HFFc6 (cell line): ENCODE measurements around the gene CC2D2B. TPM values are rescaled to one million over a fixed set of nuclear protein-coding genes. Genes with fewer than 3 reads are reported as not detected.
"Not testable (repeated sequence)": the region's sequence is repeated elsewhere in the genome, so short reads cannot be mapped to it uniquely, and the experiment has no call there.

Experiments
- DNase-seq: peaks from one replicate; pipeline ENCODE4 v3.0.0-alpha.2; 2018
- H3K27ac Mint-ChIP-seq: 2 replicates; pipeline ENCODE4 v1.8.0; 2020; ENCODE audit warnings: mild to moderate bottlenecking, mixed read lengths
- H3K27me3 Mint-ChIP-seq: 2 replicates; pipeline ENCODE4 v1.8.0; 2021; ENCODE audit warnings: mild to moderate bottlenecking, moderate library complexity, mixed read lengths; ENCODE audit not compliant: insufficient read depth
- H3K36me3 Mint-ChIP-seq: 2 replicates; pipeline ENCODE4 v1.8.0; 2021; ENCODE audit warnings: low read depth, mixed read lengths
- H3K4me1 Mint-ChIP-seq: 2 replicates; pipeline ENCODE4 v1.8.0; 2020; ENCODE audit warnings: low read depth, mixed read lengths
- H3K4me3 Mint-ChIP-seq: 2 replicates; pipeline ENCODE4 v1.8.0; 2020; ENCODE audit warnings: mild to moderate bottlenecking, moderate library complexity, mixed read lengths
- H3K9me3 Mint-ChIP-seq: 2 replicates; pipeline ENCODE4 v1.8.0; 2020; ENCODE audit warnings: mild to moderate bottlenecking, mixed read lengths
- total RNA-seq, 6 experiments: library from RNA; stranded (reverse); fragmentation: NEBNext Ultra II Directional; extraction: Animal tissue kit (Norgen Biotek cat#: 25700); gene quantifications; 2 replicates in 1 of 6; 3 replicates in 5 of 6; pipeline ENCODE4 v1.2.3, GENCODE V29; 2021
- TF ChIP-seq, protein P1 (sequence below): fragments of 200-600 bp; sonication (generic); IDR thresholded peaks from 2 replicates; pipeline ENCODE4 v1.5.0; 2021; ENCODE audit warnings: antibody characterized with exemption, mild to moderate bottlenecking

CC2D2B gene
- total RNA-seq, 6 experiments from 2014 or later, result not detected

- H3K27me3 Mint-ChIP-seq, result no peaks in the 10 kb centered on the region
- no peaks in the 10 kb centered on the region for H3K9me3 Mint-ChIP-seq
- peaks cover 26% of the 10 kb centered on the region for H3K36me3 Mint-ChIP-seq
- no peak overlapping the region for H3K4me3 Mint-ChIP-seq
- no peak for DNase-seq
- TF ChIP-seq, protein P1, sequence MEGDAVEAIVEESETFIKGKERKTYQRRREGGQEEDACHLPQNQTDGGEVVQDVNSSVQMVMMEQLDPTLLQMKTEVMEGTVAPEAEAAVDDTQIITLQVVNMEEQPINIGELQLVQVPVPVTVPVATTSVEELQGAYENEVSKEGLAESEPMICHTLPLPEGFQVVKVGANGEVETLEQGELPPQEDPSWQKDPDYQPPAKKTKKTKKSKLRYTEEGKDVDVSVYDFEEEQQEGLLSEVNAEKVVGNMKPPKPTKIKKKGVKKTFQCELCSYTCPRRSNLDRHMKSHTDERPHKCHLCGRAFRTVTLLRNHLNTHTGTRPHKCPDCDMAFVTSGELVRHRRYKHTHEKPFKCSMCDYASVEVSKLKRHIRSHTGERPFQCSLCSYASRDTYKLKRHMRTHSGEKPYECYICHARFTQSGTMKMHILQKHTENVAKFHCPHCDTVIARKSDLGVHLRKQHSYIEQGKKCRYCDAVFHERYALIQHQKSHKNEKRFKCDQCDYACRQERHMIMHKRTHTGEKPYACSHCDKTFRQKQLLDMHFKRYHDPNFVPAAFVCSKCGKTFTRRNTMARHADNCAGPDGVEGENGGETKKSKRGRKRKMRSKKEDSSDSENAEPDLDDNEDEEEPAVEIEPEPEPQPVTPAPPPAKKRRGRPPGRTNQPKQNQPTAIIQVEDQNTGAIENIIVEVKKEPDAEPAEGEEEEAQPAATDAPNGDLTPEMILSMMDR, result no peak
- H3K27ac Mint-ChIP-seq, result no peak overlapping the region
- no peaks in the 10 kb centered on the region for H3K4me1 Mint-ChIP-seq
These were observed 34.1 kb upstream of the CC2D2B start for GRCh38 chr10:95873651-95874050.

DNA sequence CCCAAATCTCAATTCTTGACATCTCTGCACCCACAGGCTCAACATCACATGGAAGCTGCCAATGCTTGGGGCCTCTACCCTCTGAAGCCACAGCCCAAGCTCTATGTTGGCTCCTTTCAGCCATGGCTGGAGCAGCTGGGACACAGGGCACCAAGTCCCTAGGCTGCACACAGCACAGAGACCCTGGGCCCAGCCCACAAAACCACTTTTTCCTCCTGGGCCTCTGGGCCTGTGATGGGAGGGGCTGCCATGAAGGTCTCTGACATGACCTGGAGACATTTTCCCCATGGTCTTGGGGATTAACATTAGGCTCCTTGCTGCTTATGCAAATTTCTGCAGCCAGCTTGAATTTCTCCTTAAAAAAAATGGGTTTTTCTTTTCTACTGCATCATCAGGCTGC, 33.0 kb upstream of the CC2D2B start:
- H3K4me3 Mint-ChIP-seq, H3K4me1 Mint-ChIP-seq, H3K9me3 Mint-ChIP-seq, H3K27me3 Mint-ChIP-seq, DNase-seq, H3K27ac Mint-ChIP-seq: not testable (repeated sequence)
- peaks cover 26% of the 10 kb centered on the region for H3K36me3 Mint-ChIP-seq

GRCh38 chr10:95876756-95877155, 31.0 kb upstream of the CC2D2B start:
- Mint-ChIP-seq H3K9me3 (no peaks in the 10 kb centered on the region), H3K27ac (no peak overlapping the region), H3K4me1 (no peaks in the 10 kb centered on the region), H3K36me3 (peaks cover 26% of the 10 kb centered on the region), H3K27me3 (no peaks in the 10 kb centered on the region), H3K4me3 (no peak overlapping the region)
- TF ChIP-seq, protein P1, result no peak
- DNase-seq, result no peak

GRCh38 chr10:95877881-95878280, 29.9 kb upstream of the CC2D2B start:
- Mint-ChIP-seq H3K4me1 (no peaks in the 10 kb centered on the region), H3K9me3 (no peaks in the 10 kb centered on the region), H3K36me3 (peaks cover 26% of the 10 kb centered on the region), H3K27me3 (peaks cover 2% of the 10 kb centered on the region), H3K4me3 (no peak overlapping the region), H3K27ac (no peak overlapping the region)
- DNase-seq, result no peak
- TF ChIP-seq, protein P1, result no peak

- Mint-ChIP-seq H3K27ac (no peak overlapping the region), H3K4me1 (no peaks in the 10 kb centered on the region), H3K9me3 (no peaks in the 10 kb centered on the region), H3K27me3 (peaks cover 2% of the 10 kb centered on the region), H3K36me3 (peaks cover under 1% of the 10 kb centered on the region), H3K4me3 (no peak overlapping the region)
- DNase-seq, result no peak
- TF ChIP-seq, protein P1, result no peak
These were observed 27.1 kb upstream of the CC2D2B start for GRCh38 chr10:95880704-95881103.

GRCh38 chr10:95881316-95881715, 26.5 kb upstream of the CC2D2B start:
- peaks cover 2% of the 10 kb centered on the region for H3K27me3 Mint-ChIP-seq
- H3K4me1 Mint-ChIP-seq, result no peaks in the 10 kb centered on the region
- no peaks in the 10 kb centered on the region for H3K9me3 Mint-ChIP-seq
- no peak for DNase-seq
- H3K4me3 Mint-ChIP-seq, result no peak overlapping the region
- no peaks in the 10 kb centered on the region for H3K36me3 Mint-ChIP-seq
- H3K27ac Mint-ChIP-seq, result no peak overlapping the region
- TF ChIP-seq, protein P1, result no peak
